ENCODE data around the gene CYTH1.
"Not testable (repeated sequence)": the region's sequence is repeated elsewhere in the genome, so short reads cannot be mapped to it uniquely, and the experiment has no call there.

Gene CYTH1

GRCh38 chr17:78761789-78762406 is 20.2 kb downstream of the CYTH1 start:
- no peak for DNase-seq (ENCODE audit: low read depth)

- DNase-seq (ENCODE audit: low read depth): no peak
Measured at GRCh38 chr17:78759969-78760352, 22.1 kb downstream of the CYTH1 start.

GRCh38 chr17:78759203-78759968 is 22.7 kb downstream of the CYTH1 start:
- no peak for DNase-seq (ENCODE audit: low read depth)

- no peak for DNase-seq (ENCODE audit: low read depth)
Measured at GRCh38 chr17:78753316-78754250, 28.5 kb downstream of the CYTH1 start.

GRCh38 chr17:78751447-78752161 is 30.5 kb downstream of the CYTH1 start:
- no peak for DNase-seq (ENCODE audit: low read depth)

GRCh38 chr17:78751000-78751399 is 31.1 kb downstream of the CYTH1 start:
- DNase-seq (ENCODE audit: low read depth): not testable (repeated sequence)

GRCh38 chr17:78748730-78749317 is 33.2 kb downstream of the CYTH1 start:
- peak; percentile 50 for DNase-seq (ENCODE audit: low read depth)

GRCh38 chr17:78748048-78748729 is 33.9 kb downstream of the CYTH1 start:
- no peak for DNase-seq (ENCODE audit: low read depth)

GRCh38 chr17:78747488-78747887 is 34.6 kb downstream of the CYTH1 start:
- no peak for DNase-seq (ENCODE audit: low read depth)

GRCh38 chr17:78746949-78747269 is 35.2 kb downstream of the CYTH1 start:
- no peak for DNase-seq (ENCODE audit: low read depth)

GRCh38 chr17:78746263-78746948 is 35.7 kb downstream of the CYTH1 start:
- no peak for DNase-seq (ENCODE audit: low read depth)

- DNase-seq (ENCODE audit: low read depth): no peak
Measured at GRCh38 chr17:78745407-78746088, 36.5 kb downstream of the CYTH1 start.

GRCh38 chr17:78742901-78743300 is 39.2 kb downstream of the CYTH1 start:
- DNase-seq (ENCODE audit: low read depth): no peak

GRCh38 chr17:78741644-78742284 is 40.3 kb downstream of the CYTH1 start:
- DNase-seq (ENCODE audit: low read depth): no peak

- DNase-seq (ENCODE audit: low read depth): no peak
Measured at GRCh38 chr17:78739331-78739931, 42.6 kb downstream of the CYTH1 start.

GRCh38 chr17:78738698-78739097 is 43.4 kb downstream of the CYTH1 start:
- DNase-seq (ENCODE audit: low read depth): no peak

GRCh38 chr17:78738278-78738677 is 43.8 kb downstream of the CYTH1 start:
- no peak for DNase-seq (ENCODE audit: low read depth)

GRCh38 chr17:78737332-78737731 is 44.7 kb downstream of the CYTH1 start:
- DNase-seq (ENCODE audit: low read depth): no peak

GRCh38 chr17:78736526-78737079 is 45.5 kb downstream of the CYTH1 start:
- no peak for DNase-seq (ENCODE audit: low read depth)

Measured in CMK (cell line).